ENCODE results near the gene ZNF778.
A peak's percentile ranks its signal among the peaks of the same experiment; 100 is the strongest.
"Not testable (repeated sequence)": the region's sequence is repeated elsewhere in the genome, so short reads cannot be mapped to it uniquely, and the experiment has no call there.

Gene ZNF778

DNA sequence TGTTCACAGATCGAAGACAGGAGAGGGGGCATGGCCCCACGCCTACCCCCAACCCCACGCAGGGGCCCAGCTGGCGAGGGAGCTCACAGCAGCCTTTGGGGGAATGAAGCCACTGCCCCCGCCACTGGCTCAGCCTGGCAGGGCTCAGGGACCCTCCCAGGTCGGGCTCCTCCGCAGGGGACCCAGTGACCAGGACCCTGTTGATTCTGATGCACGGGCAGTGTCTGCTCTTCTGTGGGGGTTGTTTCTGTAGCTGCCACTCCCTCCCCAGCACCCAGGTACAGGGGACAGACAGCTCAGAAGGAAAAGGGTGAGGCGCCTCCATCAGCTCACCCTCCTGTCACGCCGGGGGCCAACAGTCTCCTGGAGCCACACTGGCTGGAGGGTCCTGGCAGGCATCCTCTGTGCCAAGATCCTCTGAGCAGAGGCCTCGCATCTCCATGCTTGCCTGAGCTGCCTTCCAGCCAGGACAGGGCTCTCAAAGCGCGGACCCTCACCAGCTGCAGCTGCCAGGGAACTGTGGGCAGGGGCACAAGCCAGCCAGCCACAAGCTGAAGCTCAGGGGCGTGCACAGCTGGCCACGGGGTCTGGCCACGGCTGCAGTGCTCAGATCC lies 49.1 kb downstream of the ZNF778 start:
- Mint-ChIP-seq H3K27me3 (no peaks in the 10 kb centered on the region), H3K36me3 (no peaks in the 10 kb centered on the region), H3K27ac (no peak overlapping the region), H3K4me3 (no peak overlapping the region), H3K9me3 (ENCODE audit: low read depth) (no peaks in the 10 kb centered on the region), H3K4me1 (ENCODE audit: low read depth) (peaks cover under 1% of the 10 kb centered on the region)

DNA sequence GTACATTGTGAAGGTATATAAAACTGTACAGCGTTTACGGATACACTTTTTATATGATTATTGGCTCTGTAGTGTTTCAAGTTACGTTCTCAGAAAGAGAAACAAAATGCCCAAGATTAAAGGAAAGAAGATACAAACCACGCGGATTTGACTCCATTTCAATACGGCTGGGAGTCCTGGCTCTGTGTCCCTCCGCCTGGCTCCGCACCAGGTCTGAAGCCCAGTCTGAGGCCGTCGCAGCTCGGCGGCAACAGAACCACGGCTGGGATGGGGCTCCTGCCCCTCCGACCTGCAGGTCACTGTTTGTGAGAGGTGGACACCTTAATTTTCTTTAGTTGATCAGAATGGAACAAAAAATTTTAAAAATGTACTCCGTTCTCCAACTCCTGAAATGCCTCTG lies 50.2 kb downstream of the ZNF778 start:
- H3K4me3 Mint-ChIP-seq; H3K27me3 Mint-ChIP-seq; H3K9me3 Mint-ChIP-seq (ENCODE audit: low read depth); H3K36me3 Mint-ChIP-seq; H3K27ac Mint-ChIP-seq; H3K4me1 Mint-ChIP-seq (ENCODE audit: low read depth): not testable (repeated sequence)

DNA sequence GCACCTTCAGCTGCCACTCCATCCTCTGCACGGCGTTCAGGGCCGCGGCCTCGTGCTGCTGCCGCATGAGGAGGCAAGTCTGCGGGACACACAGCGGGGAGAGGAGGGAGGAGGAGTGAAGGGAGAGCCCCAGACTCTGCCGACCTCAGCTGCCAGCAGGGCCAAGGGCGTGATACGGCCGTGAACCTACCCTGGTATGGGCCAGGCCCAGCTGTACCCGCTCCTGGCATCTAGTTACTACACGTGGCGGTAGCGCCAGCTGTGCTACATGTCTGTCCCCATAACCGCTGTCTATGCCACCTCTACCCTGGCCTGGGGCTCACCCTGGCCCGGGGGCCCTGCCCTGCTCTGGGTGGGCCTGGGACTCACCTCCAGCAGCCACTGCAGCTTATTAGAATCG lies 51.1 kb downstream of the ZNF778 start:
- Mint-ChIP-seq H3K4me1 (ENCODE audit: low read depth) (no peaks in the 10 kb centered on the region), H3K36me3 (no peaks in the 10 kb centered on the region), H3K4me3 (no peak overlapping the region), H3K9me3 (ENCODE audit: low read depth) (no peaks in the 10 kb centered on the region), H3K27ac (peak overlapping the region; percentile 1), H3K27me3 (no peaks in the 10 kb centered on the region)

DNA sequence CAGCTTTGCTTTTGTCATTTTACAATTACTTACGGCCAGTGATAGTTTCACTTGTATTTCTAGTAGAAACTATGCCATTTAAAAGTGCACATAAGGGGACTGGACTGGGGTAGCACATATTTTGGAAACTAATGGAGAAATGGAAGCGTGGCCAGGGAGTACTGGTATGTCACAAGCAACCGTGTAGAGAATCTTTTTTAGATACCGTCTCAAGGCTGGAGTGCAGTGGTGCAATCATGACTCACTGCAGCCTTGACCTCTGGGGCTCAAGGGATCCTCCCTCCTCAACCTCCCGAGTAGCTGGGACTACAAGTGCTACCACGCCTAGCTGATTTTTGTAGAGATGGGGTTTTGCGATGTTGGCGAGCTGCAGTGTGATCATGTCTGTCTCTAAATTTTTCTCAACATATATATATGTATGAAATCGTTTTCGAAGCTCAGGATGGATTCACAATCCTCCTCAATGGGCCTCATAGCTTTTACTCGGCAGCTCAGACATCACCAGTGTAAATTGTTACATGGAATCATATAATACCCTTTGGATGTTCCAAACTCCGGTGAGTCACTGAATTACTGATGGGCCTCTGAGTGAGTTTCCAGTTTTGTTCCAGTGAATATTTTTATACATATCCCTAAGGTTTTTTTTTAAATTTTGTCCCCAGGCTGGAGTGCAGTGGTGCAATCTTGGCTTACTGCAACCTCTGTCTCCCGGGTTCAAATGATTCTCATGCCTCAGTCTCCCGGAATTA lies 51.7 kb downstream of the ZNF778 start:
- Mint-ChIP-seq H3K4me1 (ENCODE audit: low read depth) (no peaks in the 10 kb centered on the region), H3K27ac (peak overlapping the region; percentile 1)

DNA sequence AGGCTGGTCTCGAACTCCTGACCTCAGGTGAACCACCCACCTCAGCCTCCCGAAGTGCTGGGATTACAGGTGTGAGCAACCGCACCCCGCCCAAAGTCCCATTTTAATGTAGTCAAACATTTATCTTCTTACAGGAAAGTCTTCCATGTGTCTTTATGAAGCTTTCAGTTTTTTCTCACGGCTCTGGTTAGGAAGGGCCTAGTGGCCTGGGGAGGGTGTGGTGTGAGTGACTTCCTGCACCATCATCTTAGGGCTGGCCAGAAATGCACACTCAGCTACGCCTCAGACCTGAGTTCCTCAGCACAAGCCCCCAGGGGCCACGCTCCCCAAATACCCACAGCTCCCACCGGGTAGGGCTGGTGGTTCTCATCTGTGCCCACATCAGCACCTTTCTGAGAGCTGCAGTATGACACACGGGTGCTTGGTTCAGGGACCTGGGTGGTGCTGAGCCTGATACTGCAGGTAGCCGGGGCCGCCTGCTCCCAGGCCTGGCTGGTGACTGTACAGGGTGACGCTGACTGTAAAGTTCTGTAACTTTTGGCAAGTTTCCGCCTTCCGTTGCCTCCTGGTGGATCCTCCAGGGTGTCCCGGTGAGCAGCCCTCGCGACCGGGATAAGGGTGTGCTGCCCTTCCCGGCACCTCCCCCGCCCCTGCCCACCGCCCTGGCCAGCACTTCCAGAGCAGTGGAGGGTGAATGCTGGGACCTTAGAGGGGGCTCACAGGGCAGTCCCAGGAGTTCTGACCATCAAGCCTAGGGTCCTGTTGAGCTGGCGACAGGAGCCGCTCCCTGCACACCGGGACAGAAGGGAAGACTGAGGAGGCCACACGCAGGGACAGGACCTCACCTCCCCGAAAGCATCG lies 52.5 kb downstream of the ZNF778 start:
- H3K4me3 Mint-ChIP-seq, result no peak overlapping the region
- H3K27ac Mint-ChIP-seq, result no peak overlapping the region
- no peaks in the 10 kb centered on the region for H3K36me3 Mint-ChIP-seq
- no peaks in the 10 kb centered on the region for H3K27me3 Mint-ChIP-seq
- no peaks in the 10 kb centered on the region for H3K9me3 Mint-ChIP-seq (ENCODE audit: low read depth)
- no peaks in the 10 kb centered on the region for H3K4me1 Mint-ChIP-seq (ENCODE audit: low read depth)

More for the DNA sequence above, 51.7 kb downstream of the ZNF778 start:
- Mint-ChIP-seq H3K36me3 (no peaks in the 10 kb centered on the region), H3K4me3 (no peak overlapping the region), H3K9me3 (ENCODE audit: low read depth) (no peaks in the 10 kb centered on the region), H3K27me3 (no peaks in the 10 kb centered on the region)

DNA sequence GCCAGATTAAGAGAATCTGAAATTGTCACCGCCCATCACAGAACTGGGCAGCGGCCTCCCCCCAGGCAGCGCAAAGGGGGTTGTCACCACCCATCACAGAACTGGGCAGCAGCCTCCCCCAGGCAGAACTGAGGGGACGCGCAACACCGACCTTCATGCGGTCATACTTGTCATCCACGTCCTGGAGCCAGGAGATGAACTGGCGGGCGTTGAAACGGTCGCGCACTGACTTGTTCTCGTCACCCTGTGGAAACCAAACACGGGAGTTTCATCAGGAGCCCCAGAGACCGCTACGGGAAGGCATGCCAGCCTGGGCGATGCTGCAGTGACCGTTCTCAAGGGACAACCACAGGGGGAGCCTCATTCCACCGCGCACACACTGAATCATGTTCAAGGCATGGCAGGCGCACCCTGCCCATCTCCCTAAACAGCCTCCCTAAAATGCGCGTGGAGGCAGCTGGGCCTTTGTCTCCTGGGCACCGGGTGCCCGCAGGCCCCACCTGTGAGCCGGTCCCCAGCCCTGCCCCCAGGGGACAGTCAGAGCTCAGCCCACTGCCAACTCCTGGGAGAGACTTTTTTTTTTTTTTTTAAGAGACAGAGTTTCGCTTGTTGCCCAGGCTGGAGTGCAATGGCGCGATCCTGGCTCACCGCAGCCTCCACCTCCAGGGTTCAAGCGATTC lies 53.3 kb downstream of the ZNF778 start:
- H3K36me3 Mint-ChIP-seq, result no peaks in the 10 kb centered on the region

DNA sequence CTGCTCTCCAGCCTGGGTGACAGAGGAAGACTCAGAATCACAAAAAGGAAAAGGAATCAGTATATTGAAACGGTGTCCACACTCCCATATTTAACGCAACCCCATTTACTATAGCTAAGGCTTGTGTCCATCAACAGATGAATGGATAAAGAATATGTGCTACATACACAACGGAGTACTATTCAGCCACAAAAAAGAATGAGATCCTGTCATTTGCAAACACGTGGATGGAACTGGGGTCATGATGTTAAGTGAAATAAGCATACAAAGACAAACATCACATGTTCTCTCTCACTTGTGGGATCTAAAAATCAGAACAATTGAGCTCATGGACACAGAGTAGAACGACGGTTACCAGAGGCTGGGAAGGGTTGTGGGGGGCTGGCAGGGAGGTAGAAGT lies 55.1 kb downstream of the ZNF778 start:
- Mint-ChIP-seq H3K36me3 (no peaks in the 10 kb centered on the region), H3K4me1 (ENCODE audit: low read depth) (peaks cover 1% of the 10 kb centered on the region), H3K4me3 (no peak overlapping the region), H3K9me3 (ENCODE audit: low read depth) (no peaks in the 10 kb centered on the region), H3K27me3 (no peaks in the 10 kb centered on the region), H3K27ac (no peak overlapping the region)

More for the DNA sequence above, 53.3 kb downstream of the ZNF778 start:
- Mint-ChIP-seq H3K9me3 (ENCODE audit: low read depth) (no peaks in the 10 kb centered on the region), H3K27ac (no peak overlapping the region), H3K4me3 (no peak overlapping the region), H3K4me1 (ENCODE audit: low read depth) (peaks cover 1% of the 10 kb centered on the region), H3K27me3 (no peaks in the 10 kb centered on the region)

DNA sequence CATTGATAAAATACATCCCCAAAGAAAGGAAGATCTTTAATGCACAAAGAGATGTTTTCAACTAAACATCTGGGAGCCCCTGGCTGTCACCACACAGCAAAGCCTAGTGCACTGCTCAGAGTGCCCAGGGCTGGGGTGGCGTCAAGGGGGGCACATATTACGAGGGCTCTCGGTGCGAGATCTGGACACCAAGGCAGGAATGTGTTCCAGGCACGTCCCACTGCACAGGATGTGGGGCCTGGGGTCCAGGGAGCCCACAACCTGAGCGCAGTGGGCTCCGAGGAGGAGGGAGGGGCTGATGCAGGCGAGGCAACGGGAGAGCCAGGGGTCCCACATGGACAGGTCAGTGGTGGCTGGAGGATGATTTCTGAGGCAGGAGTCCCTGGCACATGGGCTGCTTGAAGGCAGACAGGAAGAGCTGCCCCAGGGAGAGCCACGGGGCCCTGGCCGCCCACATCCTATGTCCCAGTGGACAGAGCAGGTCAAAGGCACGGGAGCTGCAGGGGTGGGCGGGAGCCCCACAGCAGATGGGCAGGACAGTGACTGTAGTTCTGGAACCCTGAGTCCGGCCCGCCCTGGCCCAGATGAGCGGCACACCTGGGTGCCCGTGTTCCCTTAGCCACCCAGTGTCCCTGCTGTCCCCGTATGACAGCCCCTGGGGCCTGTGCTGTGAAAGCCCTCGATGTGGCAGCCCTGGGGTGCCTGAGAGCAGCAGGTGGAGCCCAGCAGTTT lies 56.4 kb downstream of the ZNF778 start:
- Mint-ChIP-seq H3K4me1 (ENCODE audit: low read depth) (peaks cover 1% of the 10 kb centered on the region), H3K36me3 (no peaks in the 10 kb centered on the region), H3K9me3 (ENCODE audit: low read depth) (no peaks in the 10 kb centered on the region), H3K27ac (no peak overlapping the region), H3K27me3 (no peaks in the 10 kb centered on the region), H3K4me3 (no peak overlapping the region)

DNA sequence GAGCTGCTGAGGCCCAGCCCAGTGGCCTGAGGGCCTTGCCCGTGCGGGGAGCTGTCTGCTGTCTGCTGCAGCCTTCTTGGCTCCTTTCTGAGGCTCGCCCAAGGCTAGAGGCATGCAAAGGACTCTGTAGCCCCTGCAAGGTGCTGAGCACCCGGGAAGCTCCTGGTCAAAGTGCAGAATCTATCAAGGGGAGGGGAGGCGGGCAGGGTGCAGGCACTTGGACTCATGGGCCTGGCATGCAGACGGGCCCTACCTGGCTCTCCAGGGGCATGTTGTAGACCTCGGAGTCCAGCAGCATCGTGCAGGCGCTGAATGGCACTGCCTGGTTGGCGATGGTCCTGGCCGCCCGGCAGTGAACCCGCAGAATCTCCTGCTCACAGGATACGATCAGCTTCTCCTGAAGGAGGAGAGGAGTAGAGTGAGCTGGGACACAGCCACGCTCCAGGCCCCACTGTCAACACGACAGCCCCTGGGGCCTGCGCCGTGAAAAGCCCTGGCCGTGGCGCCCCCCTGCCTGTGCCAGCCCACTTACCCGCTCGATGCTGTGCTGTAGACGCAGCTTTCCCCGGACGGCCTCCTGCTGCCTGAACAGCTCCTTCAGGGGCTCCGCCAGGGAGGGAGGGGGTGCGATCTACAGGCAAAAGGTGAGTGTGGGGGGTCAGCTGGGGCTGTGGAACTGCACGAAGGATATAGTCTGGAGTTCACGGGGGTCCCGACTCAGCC lies 57.2 kb downstream of the ZNF778 start:
- Mint-ChIP-seq H3K9me3 (ENCODE audit: low read depth) (no peaks in the 10 kb centered on the region), H3K4me1 (ENCODE audit: low read depth) (peaks cover 1% of the 10 kb centered on the region), H3K4me3 (no peak overlapping the region), H3K27me3 (no peaks in the 10 kb centered on the region), H3K27ac (peak overlapping the region; percentile 61), H3K36me3 (no peaks in the 10 kb centered on the region)

DNA sequence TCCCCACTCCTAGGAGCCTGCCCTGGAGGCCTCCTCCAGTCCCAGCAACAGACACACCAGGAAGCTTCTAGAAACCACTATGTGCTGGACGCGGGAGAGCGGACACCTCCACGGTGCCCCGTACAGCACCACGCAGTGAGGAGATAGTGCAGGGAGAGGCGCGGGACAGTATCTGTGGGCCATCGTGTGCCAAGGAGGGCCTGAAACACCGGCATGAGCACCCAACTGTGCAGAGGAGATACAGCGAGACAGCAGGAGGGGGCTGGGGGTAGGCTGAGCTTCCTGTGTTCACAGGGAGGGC lies 57.7 kb downstream of the ZNF778 start:
- Mint-ChIP-seq H3K9me3 (ENCODE audit: low read depth) (no peaks in the 10 kb centered on the region), H3K27ac (peak overlapping the region; percentile 61), H3K36me3 (no peaks in the 10 kb centered on the region), H3K27me3 (no peaks in the 10 kb centered on the region), H3K4me1 (ENCODE audit: low read depth) (peaks cover 1% of the 10 kb centered on the region), H3K4me3 (no peak overlapping the region)

DNA sequence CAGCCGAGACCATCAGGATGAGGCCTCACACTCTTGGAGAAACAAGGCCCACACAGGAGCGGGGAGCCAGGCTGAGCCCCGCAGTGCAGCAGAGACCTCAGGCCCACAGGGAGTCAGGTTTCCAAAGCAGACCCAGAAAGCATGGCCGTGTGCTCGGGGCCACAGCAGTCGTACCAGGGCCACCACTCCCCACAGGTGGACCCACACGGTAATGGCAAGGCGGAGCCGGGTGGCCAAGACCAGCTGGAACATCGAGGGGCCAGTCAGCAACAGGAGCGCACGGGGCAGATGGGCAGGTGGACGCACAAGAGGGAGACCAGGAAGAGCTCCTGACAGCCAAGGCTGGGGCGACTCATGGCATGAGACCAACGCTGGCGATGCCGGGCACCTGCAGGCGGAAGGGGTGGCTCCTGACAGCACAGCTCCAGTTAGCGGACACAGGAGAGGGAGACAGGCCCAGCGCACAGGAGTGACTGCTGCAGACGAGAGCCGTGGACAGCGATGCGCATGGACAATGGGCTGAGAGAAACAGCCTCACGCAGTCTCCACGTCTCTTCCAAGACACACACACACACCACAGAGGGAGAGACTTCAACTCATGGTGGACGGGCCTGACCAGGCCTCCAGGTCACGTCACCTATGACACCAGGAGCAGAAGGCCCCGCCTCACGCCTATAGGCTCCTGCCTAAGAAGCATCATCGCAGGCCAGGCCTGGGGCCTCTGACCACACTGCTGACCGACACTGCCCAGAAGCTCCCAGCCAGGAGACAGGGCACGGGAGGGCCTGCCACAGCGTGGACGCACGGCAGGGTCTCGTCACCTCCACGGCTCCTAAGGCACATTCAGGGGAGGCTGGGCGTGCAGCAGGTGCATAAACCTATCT lies 58.6 kb downstream of the ZNF778 start:
- Mint-ChIP-seq H3K27me3 (no peaks in the 10 kb centered on the region), H3K27ac (no peak overlapping the region), H3K4me1 (ENCODE audit: low read depth) (peaks cover 1% of the 10 kb centered on the region), H3K9me3 (ENCODE audit: low read depth) (no peaks in the 10 kb centered on the region), H3K36me3 (no peaks in the 10 kb centered on the region), H3K4me3 (no peak overlapping the region)

DNA sequence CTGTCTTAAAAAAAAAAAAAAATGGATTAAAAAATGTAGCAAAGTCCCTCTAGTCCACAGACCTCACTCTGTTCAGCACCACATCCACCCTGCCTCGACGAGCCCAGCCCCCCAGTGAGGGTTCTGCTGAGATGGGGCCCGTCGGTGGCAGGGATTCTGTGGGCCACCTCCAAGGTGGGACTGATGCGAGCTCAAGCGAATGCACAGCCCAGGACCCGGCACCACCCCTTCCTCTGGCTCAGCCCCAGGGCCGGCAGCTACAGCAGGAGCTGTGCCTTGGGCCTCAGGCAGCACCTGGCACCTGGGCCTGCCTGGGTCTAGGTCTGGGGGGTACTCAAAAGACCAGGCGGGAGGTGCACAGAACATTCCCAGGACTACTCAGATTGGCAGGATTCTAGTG lies 59.5 kb downstream of the ZNF778 start:
- Mint-ChIP-seq H3K4me3 (no peak overlapping the region), H3K4me1 (ENCODE audit: low read depth) (peaks cover 1% of the 10 kb centered on the region), H3K9me3 (ENCODE audit: low read depth) (no peaks in the 10 kb centered on the region), H3K27ac (no peak overlapping the region), H3K27me3 (no peaks in the 10 kb centered on the region), H3K36me3 (no peaks in the 10 kb centered on the region)

DNA sequence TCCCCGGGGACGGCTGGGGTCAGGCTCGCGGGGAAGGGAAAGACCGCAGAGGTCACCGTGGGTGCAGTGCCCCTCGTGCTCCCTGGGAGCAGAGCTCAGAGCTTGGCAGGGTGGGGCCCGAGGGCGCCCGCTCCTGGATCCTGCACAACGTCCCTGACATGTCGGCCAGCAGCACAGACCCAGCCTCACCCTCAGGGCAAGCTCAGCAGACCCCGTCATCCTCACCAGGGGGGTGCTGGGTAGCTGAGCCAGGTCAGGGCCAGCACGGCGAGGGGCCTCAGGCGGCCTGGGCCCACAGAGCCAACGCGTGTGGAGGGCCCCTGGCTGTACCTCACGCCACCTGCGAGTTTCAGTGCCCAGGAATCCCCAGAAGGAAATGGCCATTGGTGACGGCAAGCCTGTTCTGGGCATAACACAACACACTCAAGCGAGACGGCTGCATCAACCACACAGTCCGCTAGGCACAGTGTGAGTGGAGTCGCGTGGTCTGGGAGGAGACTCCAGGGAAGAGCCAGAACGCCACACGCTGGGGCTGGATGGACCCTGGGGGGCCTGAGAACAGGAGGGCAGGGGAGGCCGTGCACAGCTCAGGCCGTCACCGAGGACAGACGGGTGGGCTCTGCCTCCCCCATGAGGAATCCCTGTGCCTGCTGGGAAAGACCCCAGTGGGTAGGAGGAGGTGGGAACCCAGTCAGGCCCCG lies 60.3 kb downstream of the ZNF778 start:
- no peaks in the 10 kb centered on the region for H3K27me3 Mint-ChIP-seq
- peaks cover 1% of the 10 kb centered on the region for H3K4me1 Mint-ChIP-seq (ENCODE audit: low read depth)
- H3K36me3 Mint-ChIP-seq, result no peaks in the 10 kb centered on the region
- H3K9me3 Mint-ChIP-seq (ENCODE audit: low read depth), result no peaks in the 10 kb centered on the region
- no peak overlapping the region for H3K27ac Mint-ChIP-seq
- no peak overlapping the region for H3K4me3 Mint-ChIP-seq

All from activated naive CD8-positive, alpha-beta T cell (primary cell).